IPS-18c (cell line): ENCODE measurements around the gene OCA2.

Experiments used
- H3K4me3 ChIP-seq: 2 replicates; pipeline ENCODE4 v1.7.0; 2013; ENCODE audit warnings: low read depth, mild to moderate bottlenecking, low read length, moderate library complexity; ENCODE audit not compliant: insufficient read depth
- H3K9me3 ChIP-seq: one replicate; pipeline ENCODE4 v1.6.1; 2013; ENCODE audit warnings: mild to moderate bottlenecking, low read length, moderate library complexity; ENCODE audit not compliant: control insufficient read depth, insufficient read depth

Gene OCA2

DNA sequence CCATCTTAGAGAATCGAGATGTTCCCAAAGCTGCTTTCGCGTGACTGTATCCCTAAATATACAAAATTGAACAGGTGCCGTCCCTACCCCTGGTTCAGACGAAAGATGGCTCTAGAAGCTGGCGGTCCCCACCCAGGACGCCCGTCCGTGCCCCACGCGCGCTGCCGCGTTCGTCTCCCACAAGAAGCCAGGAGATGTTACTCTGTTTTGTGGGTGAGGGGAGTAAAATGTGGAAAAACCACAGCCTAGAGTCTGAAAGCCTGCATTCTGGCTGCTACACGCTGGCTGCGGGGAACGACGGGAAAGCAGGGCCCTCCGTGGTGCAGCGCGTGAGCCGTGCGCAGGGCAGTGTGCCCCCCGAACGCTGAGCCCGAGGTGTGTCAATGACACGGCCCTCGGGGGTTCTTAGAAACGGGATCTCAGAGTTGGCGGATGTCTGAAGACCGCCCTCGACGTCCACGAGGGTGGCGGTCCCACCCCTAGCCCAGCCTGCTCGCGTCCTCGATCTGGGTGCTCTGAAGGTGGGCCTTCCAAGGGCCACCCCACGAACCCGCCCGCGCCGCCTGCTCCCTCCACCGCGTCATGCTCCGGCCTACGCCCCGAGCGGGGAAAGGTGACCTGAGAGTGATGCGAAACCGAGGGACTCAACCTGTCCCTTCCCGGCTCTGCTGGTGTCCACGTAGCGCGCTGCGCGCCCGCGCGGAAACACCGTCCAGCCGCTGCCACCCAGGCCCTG, 95.6 kb downstream of the OCA2 start:
- Histone ChIP-seq H3K4me3 (no peak overlapping the region), H3K9me3 (no peaks in the 10 kb centered on the region)

DNA sequence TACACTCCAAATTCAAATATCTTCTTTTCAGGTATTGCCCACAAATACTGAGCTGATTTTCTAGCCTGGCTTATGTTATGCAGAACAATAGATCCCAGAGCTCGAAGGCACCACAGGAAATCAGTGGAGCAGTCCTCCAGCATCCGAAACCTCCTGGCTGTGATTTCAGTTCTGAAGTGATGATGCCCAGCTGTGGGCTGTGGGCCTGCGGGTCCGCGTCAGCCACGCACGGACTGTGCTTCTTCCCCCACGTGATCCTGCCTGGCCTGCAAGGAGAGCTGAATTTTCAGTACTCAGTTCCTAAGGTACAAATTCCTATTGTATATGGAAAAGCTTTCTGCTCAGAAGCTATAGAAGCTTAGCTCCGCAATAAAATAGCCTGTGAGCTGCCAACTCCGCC, 96.2 kb downstream of the OCA2 start:
- no peak overlapping the region for H3K4me3 ChIP-seq
- H3K9me3 ChIP-seq = no peaks in the 10 kb centered on the region

DNA sequence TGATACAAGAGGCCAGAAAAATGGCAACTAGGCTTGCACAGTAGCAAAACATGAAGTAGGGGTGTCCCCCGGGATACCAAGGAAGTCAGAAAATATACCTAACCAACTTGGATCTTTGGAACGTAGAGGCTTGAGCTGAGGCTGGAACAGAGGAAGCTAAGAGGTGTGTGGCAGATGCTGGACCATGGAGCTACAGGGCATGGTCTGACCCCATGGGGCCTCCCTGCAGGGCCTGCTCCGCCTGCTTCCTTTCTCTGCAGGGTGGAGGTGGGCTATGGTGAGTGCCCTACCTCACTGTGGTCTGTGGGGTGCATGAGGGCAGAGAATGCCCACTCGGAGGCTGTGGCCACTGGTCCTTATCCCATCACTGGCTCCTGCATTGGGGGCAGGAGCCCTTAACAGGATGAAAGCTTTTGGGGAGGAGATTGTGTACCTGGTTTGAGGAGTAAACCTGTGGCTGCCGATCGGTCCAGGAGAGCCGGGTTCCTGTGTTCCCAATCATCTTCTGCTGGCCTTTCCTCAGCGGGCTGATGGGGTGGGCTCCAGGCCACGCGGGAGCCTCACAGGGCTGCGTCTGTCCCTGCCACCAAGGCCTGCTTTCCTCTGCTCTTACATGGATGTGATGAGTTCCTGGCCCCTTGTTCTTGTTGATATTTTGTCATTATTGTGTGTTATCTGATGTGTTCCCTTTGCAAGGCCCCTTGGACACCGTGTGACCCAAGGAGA, 96.8 kb downstream of the OCA2 start:
- H3K9me3 ChIP-seq = no peaks in the 10 kb centered on the region

DNA sequence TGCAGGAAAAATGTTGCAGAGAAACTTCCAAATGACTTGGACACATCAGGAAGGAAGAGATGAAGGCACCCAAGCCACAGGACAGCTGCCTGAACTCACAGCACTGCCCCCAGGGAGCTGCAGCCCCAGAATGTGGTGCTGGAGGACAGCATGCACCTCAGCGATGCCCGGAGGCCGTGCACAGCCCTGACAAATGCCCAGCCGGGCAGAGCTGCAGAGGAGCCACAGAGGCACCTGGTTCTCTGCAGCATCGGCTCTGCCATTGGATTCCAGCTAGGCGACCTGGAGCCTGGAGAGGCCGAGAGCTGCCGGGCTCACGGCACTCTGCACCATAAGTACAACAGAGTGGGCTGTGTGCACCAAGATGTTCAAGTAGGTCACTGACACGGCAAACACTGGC, 97.5 kb downstream of the OCA2 start:
- no peak overlapping the region for H3K4me3 ChIP-seq
- H3K9me3 ChIP-seq = no peaks in the 10 kb centered on the region

More for the DNA sequence above, 96.8 kb downstream of the OCA2 start:
- H3K4me3 ChIP-seq = no peak overlapping the region

DNA sequence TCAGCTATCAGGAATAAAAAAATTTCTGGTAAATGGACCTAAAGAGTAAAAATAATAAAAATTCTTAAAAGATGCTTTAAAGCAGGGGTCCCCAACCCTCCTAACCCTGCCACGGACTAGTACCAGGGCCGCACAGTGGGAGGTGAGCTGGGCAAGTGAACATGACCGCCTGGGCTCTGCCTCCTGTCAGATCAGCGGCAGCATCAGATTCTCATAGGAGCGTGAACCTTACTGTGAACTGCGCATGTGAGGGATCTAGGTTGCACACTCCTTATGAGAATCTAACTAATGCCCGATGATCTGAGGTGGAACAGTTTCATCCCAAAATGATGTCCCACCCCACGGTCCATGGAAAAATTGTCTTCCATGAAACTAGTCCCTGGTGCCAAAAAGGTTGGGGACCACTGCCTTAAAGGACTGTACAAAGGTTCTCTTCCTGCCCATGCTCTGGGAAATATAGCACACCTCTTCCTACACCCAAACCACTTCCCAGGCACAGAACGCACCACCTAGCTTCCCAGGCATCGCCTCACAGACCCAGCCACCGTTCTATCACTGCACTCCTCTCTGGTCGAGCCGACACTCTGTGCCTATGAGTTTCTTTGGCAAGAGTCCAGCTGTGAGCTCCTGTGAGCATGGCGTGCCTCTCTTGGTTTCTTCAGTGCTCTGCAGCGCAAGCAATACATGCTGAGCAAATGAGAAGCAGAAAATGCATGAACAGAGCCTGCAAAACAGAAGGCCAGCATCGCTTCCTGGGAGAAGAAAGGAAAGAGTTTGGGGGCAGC, 104.9 kb downstream of the OCA2 start:
- H3K9me3 ChIP-seq = no peaks in the 10 kb centered on the region

DNA sequence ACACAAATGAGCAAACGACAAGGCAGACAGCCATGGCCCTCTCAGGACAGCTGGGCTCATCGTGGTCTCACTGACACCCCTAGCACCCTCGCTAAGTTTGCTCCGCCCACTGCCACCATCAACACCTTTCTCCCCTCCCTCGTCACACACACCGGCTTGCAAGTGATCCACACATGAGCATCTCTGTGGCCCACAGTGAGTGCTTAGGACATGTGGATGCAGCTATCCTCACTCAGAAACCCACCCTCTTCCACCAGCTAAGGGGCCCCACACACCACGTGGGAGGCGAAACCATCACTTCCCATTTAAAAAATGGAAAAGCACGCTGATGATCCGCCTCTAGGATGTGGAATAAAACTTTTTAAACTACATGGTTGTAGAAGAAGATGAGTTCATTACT, 105.6 kb downstream of the OCA2 start:
- no peak overlapping the region for H3K4me3 ChIP-seq
- H3K9me3 ChIP-seq = no peaks in the 10 kb centered on the region

More for the DNA sequence above, 104.9 kb downstream of the OCA2 start:
- H3K4me3 ChIP-seq = no peak overlapping the region

DNA sequence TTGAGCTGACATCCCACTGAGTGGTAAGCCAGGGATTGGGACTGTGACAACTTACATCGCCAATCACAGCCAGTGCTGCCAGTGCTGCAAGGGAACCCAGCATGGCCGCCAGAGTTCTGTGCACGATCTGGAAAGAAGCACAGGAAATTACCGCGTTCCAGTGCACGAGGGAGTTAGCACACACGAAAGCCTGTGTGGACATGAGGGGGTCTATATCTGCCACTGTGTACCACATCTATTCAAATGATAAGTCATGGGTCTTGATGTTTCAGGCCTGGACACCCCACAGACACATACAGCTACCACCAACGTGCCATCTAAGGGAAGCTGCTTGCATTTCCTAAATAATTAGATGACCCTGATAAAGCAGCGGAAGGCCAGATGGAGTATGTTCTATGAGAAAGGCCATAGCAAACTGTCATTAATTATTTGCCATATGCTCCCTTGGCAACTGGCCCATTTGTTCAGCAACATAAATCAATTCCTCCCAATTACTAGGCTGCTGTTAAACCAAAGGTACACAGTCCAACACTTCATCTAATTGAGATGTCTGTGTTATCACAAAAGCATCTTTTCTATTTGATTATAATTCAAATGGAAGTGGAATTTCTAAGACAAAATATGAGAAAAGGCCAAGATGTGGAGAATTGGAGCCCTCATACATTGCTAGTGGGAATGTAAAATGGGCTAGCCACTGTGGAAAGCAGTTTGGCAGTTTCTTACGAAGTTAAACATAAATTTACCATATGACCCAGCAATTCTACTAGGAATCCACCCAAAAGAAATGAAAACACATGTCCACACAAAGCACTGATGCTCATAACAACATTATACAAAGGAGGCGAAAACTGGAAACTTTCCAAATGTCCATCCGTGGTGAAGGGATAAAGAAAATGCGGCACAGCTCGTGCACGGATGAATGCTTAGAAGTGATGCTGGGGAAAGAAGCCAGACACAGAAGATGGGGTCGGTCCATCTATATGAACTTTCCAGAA, 108.3 kb downstream of the OCA2 start:
- Histone ChIP-seq H3K4me3 (no peak overlapping the region), H3K9me3 (peaks cover 2% of the 10 kb centered on the region)

DNA sequence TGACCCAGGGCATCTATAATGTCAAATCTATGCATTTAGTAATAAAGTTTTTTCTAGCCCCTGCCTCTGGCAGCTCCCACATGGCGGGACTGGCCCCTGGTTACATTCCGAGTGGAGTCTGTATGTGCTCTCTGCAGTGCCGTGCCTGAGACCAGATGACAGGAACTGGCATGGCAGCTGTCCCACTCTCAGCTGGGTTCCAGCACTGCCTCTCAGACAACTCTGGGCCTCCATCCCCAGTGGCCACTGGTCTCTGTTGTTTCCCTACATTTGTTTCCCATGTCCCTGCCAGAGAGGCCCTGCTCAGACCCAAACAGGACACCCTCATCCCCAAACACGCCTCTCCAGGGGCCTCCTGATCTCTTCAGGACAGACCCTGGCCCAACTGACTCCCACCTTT, 109.3 kb downstream of the OCA2 start:
- Histone ChIP-seq H3K4me3 (no peak overlapping the region), H3K9me3 (peaks cover 2% of the 10 kb centered on the region)

DNA sequence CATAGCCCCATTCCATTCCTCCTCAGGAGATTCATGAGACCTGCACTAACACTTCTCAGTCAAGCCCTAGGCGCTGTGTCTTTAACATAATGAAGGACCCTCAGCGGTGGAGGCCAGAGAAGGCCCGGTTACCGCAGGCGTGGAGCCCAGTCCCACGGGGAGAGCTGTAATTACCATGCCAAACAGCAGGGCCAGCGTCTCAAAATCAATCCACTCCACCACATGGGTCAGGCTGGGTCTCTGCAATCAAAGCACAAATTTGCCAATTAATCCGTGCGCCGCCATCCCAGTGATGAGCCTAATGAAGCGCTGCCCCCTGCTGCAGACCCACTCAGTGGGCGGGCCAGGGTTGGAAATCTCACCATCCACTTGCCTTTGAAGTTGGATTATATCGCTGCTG, 109.7 kb downstream of the OCA2 start:
- H3K9me3 ChIP-seq = peaks cover 2% of the 10 kb centered on the region

DNA sequence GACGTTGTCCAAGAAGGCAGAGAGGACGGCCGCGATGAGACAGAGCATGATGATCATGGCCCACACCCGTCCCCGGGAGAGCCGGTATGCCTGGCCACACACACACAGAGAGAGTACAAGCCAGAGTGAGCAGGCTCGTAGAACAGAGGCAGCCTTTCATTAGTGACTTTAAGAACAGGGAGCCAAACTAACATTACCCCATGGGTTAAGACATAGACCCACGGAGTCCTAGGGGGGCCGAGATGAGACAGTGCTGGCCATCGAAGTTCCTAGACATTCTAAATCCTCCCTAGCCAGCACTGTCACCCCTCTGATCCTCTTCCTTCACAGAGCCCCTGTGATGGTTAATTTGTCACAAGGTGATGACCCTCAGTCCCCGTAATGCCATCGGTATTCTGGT, 114.0 kb downstream of the OCA2 start:
- H3K9me3 ChIP-seq = peaks cover 2% of the 10 kb centered on the region

More for the DNA sequence above, 109.7 kb downstream of the OCA2 start:
- no peak overlapping the region for H3K4me3 ChIP-seq

DNA sequence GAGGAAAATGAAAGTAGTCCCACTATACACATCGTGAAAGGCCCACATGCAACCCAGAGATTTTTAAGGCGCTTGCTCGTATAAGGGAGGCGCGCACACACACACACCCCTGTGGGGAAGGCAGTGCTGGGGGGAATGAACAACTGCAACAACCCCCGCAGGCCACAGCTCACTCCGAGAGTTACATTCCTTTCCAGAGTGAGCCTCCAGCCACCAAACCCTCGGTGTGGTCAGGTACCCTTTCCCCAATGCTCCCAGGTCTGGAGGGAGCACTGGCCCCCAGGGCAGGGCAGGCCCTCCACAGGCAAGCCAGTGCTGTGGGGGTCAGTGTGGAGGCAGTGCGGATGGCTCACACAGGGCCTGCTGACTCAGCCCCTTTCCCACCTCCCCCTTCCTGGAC, 115.6 kb downstream of the OCA2 start:
- Histone ChIP-seq H3K4me3 (no peak overlapping the region), H3K9me3 (peaks cover 2% of the 10 kb centered on the region)

More for the DNA sequence above, 114.0 kb downstream of the OCA2 start:
- no peak overlapping the region for H3K4me3 ChIP-seq

DNA sequence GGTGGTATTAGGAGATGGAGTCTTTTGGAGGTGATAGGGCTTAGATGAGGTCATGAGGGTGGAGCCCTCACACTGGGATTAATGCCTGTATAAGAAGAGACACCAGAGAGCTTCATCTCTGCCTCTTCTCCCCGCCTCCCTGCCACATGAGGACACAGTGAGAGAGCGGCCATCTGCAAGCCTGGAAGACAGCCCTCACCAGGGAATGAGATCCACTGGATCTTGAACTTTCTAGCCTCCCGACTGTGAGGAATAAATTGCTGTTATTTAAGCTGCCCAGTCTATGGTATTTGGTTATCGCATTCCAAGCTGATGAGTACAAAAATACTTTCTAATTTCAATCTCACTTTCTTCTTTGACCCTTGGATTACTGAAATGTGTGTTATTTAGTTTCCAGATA, 121.4 kb downstream of the OCA2 start:
- H3K9me3 ChIP-seq = no peaks in the 10 kb centered on the region
- no peak overlapping the region for H3K4me3 ChIP-seq

DNA sequence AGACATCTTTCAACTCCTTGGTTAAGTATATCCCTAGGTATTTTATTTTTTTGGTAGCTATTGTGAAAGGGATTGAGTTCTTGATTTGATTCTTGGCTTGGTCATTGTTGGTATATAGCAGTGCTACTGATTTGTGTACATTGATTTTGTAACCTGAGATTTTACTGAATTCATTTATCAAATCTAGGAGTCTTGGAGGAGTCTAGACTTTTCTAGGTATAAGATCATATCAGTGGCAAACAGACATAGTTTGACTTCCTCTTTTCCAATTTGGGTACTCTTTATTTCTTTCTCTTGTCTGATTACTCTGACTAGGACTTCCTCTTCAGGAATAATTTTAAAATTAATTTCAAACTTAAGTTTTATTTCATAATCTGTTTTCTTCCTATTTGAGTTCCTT, 125.2 kb downstream of the OCA2 start:
- Histone ChIP-seq H3K9me3 (no peaks in the 10 kb centered on the region), H3K4me3 (no peak overlapping the region)

DNA sequence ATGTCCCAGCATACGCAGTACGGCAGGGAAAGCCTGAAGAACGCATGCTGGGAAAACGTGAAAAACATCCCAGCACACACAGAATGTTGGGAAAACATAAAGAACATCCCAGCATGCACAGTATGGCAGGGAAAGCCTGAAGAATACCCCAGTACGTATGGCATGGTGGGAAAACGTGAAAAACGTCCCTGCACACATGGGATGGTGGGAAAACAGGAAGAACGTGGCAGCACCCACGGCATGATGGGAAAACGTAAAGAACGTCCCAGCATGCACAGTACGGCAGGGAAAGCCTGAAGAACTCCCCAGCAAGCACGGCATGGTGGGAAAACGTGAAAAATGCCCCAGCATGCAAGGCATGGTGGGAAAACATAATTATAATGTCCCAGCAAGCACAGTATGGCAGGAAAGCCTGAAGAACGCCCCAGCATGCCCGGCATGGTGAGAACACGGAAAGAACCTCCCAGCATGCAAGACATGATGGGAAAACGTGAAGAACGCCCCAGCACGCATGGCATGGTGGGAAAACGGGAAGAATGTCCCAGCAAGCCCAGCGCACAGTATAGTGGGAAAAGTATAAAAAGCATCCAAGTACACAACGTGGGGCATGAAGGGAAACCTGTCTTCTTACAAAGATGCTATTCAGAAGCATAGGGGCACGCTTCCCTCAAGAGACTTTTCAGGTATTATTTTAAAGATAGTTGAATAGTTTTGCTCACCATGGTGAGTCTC, 128.3 kb downstream of the OCA2 start:
- Histone ChIP-seq H3K9me3 (no peaks in the 10 kb centered on the region), H3K4me3 (no peak overlapping the region)

DNA sequence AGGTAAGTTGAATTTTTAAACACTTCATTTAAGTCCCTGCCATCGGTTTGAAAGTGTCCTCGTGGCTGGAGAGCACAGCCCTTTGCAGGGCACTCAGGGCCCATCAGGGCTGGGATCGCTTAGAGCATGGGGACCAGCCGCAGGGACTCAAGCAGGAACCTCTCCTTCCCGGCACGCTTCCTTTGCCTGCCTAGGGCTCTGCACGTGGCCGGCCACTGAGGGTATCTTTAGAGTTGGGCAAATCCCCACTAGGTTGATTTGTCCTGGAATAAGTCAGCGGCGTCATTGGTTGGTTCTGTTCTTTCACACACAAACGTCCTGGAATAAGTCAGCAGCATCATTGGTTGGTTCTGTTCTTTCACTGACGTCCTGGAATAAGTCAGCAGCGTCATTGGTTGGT, 131.6 kb downstream of the OCA2 start:
- H3K9me3 ChIP-seq = no peaks in the 10 kb centered on the region
- H3K4me3 ChIP-seq = no peak overlapping the region

DNA sequence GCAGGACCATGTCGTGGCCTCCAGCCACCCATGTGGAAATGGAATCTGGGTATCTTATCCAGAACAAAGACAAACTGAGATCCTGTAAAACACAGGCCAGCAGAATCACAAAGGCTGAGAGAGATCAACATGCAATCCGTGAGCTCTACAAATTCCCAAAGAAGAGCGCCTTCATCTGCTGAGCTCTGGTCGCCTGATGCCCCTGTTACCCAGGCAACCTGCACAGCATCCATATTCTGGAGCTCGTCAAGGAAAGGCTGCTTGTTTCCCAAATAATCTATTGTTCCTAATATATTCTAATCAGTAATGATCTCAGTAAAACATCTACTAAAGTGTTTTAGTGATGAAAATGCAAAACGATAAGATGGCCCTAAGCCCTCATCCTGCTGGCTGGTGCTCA, 133.6 kb downstream of the OCA2 start:
- no peak overlapping the region for H3K4me3 ChIP-seq
- no peaks in the 10 kb centered on the region for H3K9me3 ChIP-seq
